ENCODE data around the gene JAGN1.

DNA sequence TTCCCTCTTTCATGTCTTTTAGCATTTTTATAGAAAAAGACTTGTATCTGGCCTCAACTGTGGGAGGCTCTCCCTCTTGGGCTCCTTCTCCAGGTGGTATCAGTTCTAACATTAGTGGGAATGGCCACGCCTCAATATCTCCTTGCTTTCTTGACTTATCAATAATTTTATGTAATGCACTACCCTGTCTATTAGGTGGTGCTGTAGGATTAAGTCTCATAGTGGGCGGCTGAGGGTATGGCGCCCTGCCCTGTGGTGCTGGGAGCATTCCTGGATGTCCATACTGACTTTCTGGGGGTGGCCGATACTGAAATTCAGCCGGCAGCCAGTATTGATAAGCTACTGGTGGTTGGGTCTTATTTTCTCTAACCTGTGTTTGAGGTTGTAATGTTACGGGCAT, 37.9 kb upstream of the JAGN1 start:
- TF ChIP-seq, protein P1, sequence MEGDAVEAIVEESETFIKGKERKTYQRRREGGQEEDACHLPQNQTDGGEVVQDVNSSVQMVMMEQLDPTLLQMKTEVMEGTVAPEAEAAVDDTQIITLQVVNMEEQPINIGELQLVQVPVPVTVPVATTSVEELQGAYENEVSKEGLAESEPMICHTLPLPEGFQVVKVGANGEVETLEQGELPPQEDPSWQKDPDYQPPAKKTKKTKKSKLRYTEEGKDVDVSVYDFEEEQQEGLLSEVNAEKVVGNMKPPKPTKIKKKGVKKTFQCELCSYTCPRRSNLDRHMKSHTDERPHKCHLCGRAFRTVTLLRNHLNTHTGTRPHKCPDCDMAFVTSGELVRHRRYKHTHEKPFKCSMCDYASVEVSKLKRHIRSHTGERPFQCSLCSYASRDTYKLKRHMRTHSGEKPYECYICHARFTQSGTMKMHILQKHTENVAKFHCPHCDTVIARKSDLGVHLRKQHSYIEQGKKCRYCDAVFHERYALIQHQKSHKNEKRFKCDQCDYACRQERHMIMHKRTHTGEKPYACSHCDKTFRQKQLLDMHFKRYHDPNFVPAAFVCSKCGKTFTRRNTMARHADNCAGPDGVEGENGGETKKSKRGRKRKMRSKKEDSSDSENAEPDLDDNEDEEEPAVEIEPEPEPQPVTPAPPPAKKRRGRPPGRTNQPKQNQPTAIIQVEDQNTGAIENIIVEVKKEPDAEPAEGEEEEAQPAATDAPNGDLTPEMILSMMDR (IDR thresholded peaks at IDR 0.05) = no peak
- no peak for TF ChIP-seq POLR2A (IDR thresholded peaks at IDR 0.05)
